Measurements from ENCODE around the gene USP10. TPM values are rescaled to one million over a fixed set of nuclear protein-coding genes. Genes with fewer than 3 reads are reported as not detected.

USP10 gene
- total and polyA plus RNA-seq, 2 donors (not counting 3 experiments of a cell fraction or from before 2014, with no cell fraction given), result 84.0 to 115 TPM

DNA sequence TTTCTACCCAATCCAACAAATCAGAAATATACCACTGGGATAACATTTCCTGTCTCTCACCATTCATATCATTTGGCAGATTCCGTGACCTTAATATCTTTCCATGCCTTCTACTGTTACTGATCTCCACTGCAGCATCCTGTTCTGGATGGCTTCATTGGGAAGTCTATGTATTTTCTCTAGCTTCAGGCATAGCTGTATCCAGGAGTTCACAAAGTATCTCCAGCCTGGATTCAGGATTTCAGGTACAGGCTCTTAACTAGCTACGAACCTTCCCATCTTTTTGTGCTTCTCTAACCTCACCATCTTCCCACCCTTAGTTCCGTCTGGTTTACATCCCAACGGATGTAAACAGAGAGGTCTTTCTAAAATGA is 15.2 kb upstream of the USP10 start:
- DNase-seq (ENCODE audit: low read depth, low spot score), result no peak
- POLR2A ChIA-PET, result no interaction called here

More for the DNA sequence above, 15.2 kb upstream of the USP10 start:
- no peak for FAIRE-seq
- Histone ChIP-seq H3K9me3 (replicated peaks; ENCODE audit: control insufficient read depth, insufficient read depth, low read length) (no peaks in the 10 kb centered on the region), H3K27ac (ENCODE audit: insufficient read depth, low read depth, low read length) (no peak overlapping the region), H3K4me3 (replicated peaks in 1 of 3; ENCODE audit: insufficient read depth in 1 of 3, low read depth in 1 of 3, low read length in 3 of 3) (no peak overlapping the region), H3K4me1 (ENCODE audit: control insufficient read depth, extremely low read depth, insufficient read depth, low read length) (peaks cover 8% of the 10 kb centered on the region), H4K20me1 (replicated peaks; ENCODE audit: control insufficient read depth, extremely low read depth, insufficient read depth, low read length) (no peaks in the 10 kb centered on the region), H3K36me3 (ENCODE audit: control insufficient read depth in 2 of 2, extremely low read depth in 1 of 2, insufficient read depth in 2 of 2, low read length in 2 of 2) (no peaks in the 10 kb centered on the region), H3K9me1 (replicated peaks; ENCODE audit: control insufficient read depth, extremely low read depth, insufficient read depth, low read length) (no peaks in the 10 kb centered on the region), H3K79me2 (ENCODE audit: control insufficient read depth, insufficient read depth, low read length) (no peaks in the 10 kb centered on the region), H3K27me3 (ENCODE audit: control insufficient read depth in 2 of 2, insufficient read depth in 2 of 2, low read length in 2 of 2) (peaks cover 11 to 14% of the 10 kb centered on the region in 2 experiments), H3K4me2 (ENCODE audit: insufficient read depth, low read length) (no peak overlapping the region), H2AFZ (ENCODE audit: low read depth, low read length) (no peak overlapping the region), H3K9ac (replicated peaks; ENCODE audit: extremely low read depth, insufficient read depth, low read length) (no peak overlapping the region)
- CTCF ChIA-PET, result interaction anchor here (1.4 to 2.5 kb wide), 4 partner anchors 12 to 54 kb away, joined by 4 to 13 read pairs (median 5); no protein-coding TSS in a partner anchor
- dilution Hi-C loops (cut with MboI; ENCODE audit: extremely low pct_ligation_motif_present, low sequenced_read_pairs) (no loop called here), intact Hi-C loops (cut with micrococcal nuclease) (no loop called here)
- BruUV-seq (replicated peaks), result no TSS peak
- no peak for TF ChIP-seq MYC (IDR thresholded peaks at IDR 0.05; ENCODE audit: low read depth, low read length)
- TF ChIP-seq GATA2 (IDR thresholded peaks at IDR 0.05; ENCODE audit: insufficient read depth, insufficient read length, low read depth, low read length), result no peak
- TF ChIP-seq, protein P1, sequence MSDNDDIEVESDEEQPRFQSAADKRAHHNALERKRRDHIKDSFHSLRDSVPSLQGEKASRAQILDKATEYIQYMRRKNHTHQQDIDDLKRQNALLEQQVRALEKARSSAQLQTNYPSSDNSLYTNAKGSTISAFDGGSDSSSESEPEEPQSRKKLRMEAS (IDR thresholded peaks at IDR 0.05; ENCODE audit: insufficient read depth, insufficient read length), result no peak
- TF ChIP-seq JUN (IDR thresholded peaks at IDR 0.05; ENCODE audit: borderline replicate concordance, insufficient read depth, insufficient read length, low read depth), result no peak
- TF ChIP-seq, protein P2, sequence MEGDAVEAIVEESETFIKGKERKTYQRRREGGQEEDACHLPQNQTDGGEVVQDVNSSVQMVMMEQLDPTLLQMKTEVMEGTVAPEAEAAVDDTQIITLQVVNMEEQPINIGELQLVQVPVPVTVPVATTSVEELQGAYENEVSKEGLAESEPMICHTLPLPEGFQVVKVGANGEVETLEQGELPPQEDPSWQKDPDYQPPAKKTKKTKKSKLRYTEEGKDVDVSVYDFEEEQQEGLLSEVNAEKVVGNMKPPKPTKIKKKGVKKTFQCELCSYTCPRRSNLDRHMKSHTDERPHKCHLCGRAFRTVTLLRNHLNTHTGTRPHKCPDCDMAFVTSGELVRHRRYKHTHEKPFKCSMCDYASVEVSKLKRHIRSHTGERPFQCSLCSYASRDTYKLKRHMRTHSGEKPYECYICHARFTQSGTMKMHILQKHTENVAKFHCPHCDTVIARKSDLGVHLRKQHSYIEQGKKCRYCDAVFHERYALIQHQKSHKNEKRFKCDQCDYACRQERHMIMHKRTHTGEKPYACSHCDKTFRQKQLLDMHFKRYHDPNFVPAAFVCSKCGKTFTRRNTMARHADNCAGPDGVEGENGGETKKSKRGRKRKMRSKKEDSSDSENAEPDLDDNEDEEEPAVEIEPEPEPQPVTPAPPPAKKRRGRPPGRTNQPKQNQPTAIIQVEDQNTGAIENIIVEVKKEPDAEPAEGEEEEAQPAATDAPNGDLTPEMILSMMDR (IDR thresholded peaks at IDR 0.05; ENCODE audit: extremely low read depth in 1 of 2, insufficient read depth in 1 of 2, low read depth in 1 of 2, low read length in 2 of 2), result no peak
- TF ChIP-seq EZH2 (IDR thresholded peaks at IDR 0.05; ENCODE audit: borderline replicate concordance, low read depth, low read length, severe bottlenecking), result no peak
- no peak for TF ChIP-seq FOS (IDR thresholded peaks at IDR 0.05; ENCODE audit: borderline replicate concordance, insufficient read depth, low read length)
- TF ChIP-seq POLR2AphosphoS5 (IDR thresholded peaks at IDR 0.05; ENCODE audit: insufficient read depth, low read depth, low read length), result no peak
- TF ChIP-seq POLR2A (IDR thresholded peaks at IDR 0.05; ENCODE audit: low read depth, low read length), result no peak

All from endothelial cell of umbilical vein (primary cell).